Neural cell (in vitro differentiated cells): ENCODE data around the gene MPEG1. TPM values are rescaled to one million over a fixed set of nuclear protein-coding genes. Genes with fewer than 3 reads are reported as not detected.

Experiments
- polyA plus RNA-seq: library from polyadenylated mRNA; depleted of rRNA; stranded (reverse); fragments of >200 nt; gene quantifications from 2 replicates; pipeline ENCODE4 v1.2.3, GENCODE V29; 2014
- small RNA-seq, 3 experiments: library from RNA; depleted of rRNA; stranded (forward); fragments of <200 nt; gene quantifications; one replicate each; pipeline ENCODE3, GENCODE V24; 2012

The MPEG1 gene
- polyA plus RNA-seq, 1 donor from 2014 or later, result 0.21 TPM

Small RNA genes within 50 kb of the gene (small RNA-seq; reads per million reads assigned to genes)
- gene RN7SL42P, result 0 reads per million in 3 experiments

Other genes starting within 250 kb of the MPEG1 start
- not detected in 2 replicates for gene GLYATL1B, start 126.6 kb downstream of the MPEG1 start, polyA plus RNA-seq
- gene FAM111B, start 105.7 kb downstream of the MPEG1 start, polyA plus RNA-seq, result 0.58 and 1.2 TPM in 2 replicates
- gene FAM111A, start 70.1 kb downstream of the MPEG1 start, polyA plus RNA-seq, result 0.88 and 3.2 TPM in 2 replicates
- 31.4 and 37.7 TPM in 2 replicates for gene DTX4, start 40.8 kb downstream of the MPEG1 start, polyA plus RNA-seq
- not detected in 2 replicates for gene OR5AN1, start 146.0 kb upstream of the MPEG1 start, polyA plus RNA-seq
- gene OR5A2, start 213.5 kb upstream of the MPEG1 start, polyA plus RNA-seq, result not detected in 2 replicates
- not detected in 2 replicates for gene OR5A1, start 223.5 kb upstream of the MPEG1 start, polyA plus RNA-seq
- not detected in 2 replicates for gene OR4D6, start 244.0 kb upstream of the MPEG1 start, polyA plus RNA-seq